Right lung (tissue), 5 donors: ENCODE results near the gene CD276. TPM values are rescaled to one million over a fixed set of nuclear protein-coding genes. Genes with fewer than 3 reads are reported as not detected.
A peak's percentile ranks its signal among the peaks of the same experiment; 100 is the strongest.
"Not testable (repeated sequence)": the region's sequence is repeated elsewhere in the genome, so short reads cannot be mapped to it uniquely, and the experiment has no call there.

ENCODE experiments used
- DNase-seq, 2 donors: peaks; one replicate each; pipeline ENCODE4 v3.0.0-alpha.2; 2013
- polyA plus RNA-seq, 5 donors: library from polyadenylated mRNA; unstranded; fragments of 120-200 nt; gene quantifications; one replicate each; pipeline versions ENCODE4 v1.2.1 to v1.2.3, GENCODE V29; 2013; ENCODE audit warnings: inconsistent platforms in 1 of 5, low replicate concordance in 1 of 5; ENCODE audit not compliant: insufficient read length in 5 of 5, insufficient read depth in 1 of 5

Gene CD276
- polyA plus RNA-seq, 5 donors = 138 to 179 (median 150) TPM

GRCh38 chr15:73708691-73709090 is 24.5 kb downstream of the CD276 start:
- no peak for DNase-seq

- DNase-seq = no peak
Measured at GRCh38 chr15:73709241-73709640, 25.1 kb downstream of the CD276 start.

- DNase-seq = no peak
Measured at GRCh38 chr15:73709686-73710085, 25.5 kb downstream of the CD276 start.

GRCh38 chr15:73710321-73710720 is 26.1 kb downstream of the CD276 start:
- DNase-seq = no peak

- no peak for DNase-seq
Measured at GRCh38 chr15:73711526-73711925, 27.3 kb downstream of the CD276 start.

GRCh38 chr15:73712107-73712506 is 27.9 kb downstream of the CD276 start:
- DNase-seq = no peak

- no peak for DNase-seq
Measured at GRCh38 chr15:73714695-73715301, 30.6 kb downstream of the CD276 start.

GRCh38 chr15:73715417-73715816 is 31.2 kb downstream of the CD276 start:
- DNase-seq = no peak

- no peak for DNase-seq
Measured at GRCh38 chr15:73716417-73716816, 32.2 kb downstream of the CD276 start.

GRCh38 chr15:73717206-73717605 is 33.0 kb downstream of the CD276 start:
- no peak for DNase-seq

GRCh38 chr15:73717802-73718201 is 33.6 kb downstream of the CD276 start:
- DNase-seq = no peak

GRCh38 chr15:73718694-73719093 is 34.5 kb downstream of the CD276 start:
- DNase-seq = no peak

GRCh38 chr15:73722425-73722824 is 38.2 kb downstream of the CD276 start:
- DNase-seq = no peak

- DNase-seq = peak; percentile 28 to 37
Measured at GRCh38 chr15:73723191-73723590, 39.0 kb downstream of the CD276 start.

- no peak for DNase-seq
Measured at GRCh38 chr15:73724212-73724611, 40.0 kb downstream of the CD276 start.

- no peak for DNase-seq
Measured at GRCh38 chr15:73727330-73727976, 43.3 kb downstream of the CD276 start.

GRCh38 chr15:73732051-73732450 is 47.9 kb downstream of the CD276 start:
- not testable (repeated sequence) for DNase-seq

GRCh38 chr15:73732930-73733329 is 48.7 kb downstream of the CD276 start:
- DNase-seq = no peak

- DNase-seq = no peak
Measured at GRCh38 chr15:73737535-73737934, 53.4 kb downstream of the CD276 start.

GRCh38 chr15:73740152-73741048 is 56.2 kb downstream of the CD276 start:
- DNase-seq = no peak

- no peak for DNase-seq
Measured at GRCh38 chr15:73741321-73741836, 57.2 kb downstream of the CD276 start.

- DNase-seq = no peak
Measured at GRCh38 chr15:73744293-73744692, 60.1 kb downstream of the CD276 start.

GRCh38 chr15:73745073-73745472 is 60.9 kb downstream of the CD276 start:
- DNase-seq = no peak
